ENCODE results near the gene AHNAK2. TPM values are rescaled to one million over a fixed set of nuclear protein-coding genes. Genes with fewer than 3 reads are reported as not detected.
A peak's percentile ranks its signal among the peaks of the same experiment; 100 is the strongest.

AHNAK2 gene
- total and polyA plus RNA-seq, 2 experiments from 2014 or later, result 1.8 to 4.6 TPM

DNA sequence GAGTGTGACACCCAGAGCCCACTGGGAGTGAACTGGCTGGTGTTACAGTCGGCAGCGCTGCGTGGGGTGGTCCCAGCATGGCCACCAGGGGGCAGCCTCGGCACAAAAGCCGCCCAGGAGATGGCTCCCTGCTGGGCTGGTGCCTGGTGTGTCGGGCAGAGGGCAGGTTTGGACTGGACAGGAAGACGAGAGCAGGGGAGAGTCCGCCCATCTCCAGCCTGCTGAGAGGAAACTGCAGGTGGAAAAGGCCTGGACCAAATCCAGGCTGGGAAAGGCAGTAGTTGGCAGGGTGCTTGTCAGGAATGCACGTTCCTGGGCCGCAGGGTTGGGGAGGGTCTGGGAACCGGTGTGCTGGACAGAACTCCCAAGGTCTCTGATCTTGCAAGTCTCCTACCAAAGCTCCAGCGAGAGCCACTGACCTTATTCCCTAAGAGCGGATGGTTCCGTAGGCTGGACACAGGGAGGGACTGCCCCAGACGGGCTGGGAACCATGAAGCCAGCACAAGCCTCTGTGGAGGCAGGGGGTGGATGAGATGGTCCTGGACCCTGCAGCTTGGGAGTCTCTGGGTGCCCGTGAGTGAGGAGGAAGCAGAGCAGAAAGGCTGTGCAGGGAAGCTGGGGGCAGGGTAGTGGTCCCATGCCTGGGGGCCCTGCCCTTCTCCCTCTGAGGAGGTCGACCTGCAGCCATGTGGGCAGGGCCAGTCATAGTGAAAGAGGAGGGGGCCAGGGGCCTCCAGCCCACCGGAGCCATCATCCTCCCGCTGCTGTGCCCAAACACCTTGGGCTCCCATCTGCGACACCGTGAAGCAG is 1.8 kb downstream of the AHNAK2 start:
- TF ChIP-seq EZH2 (IDR thresholded peaks at IDR 0.05; ENCODE audit: borderline replicate concordance), result no peak
- TF ChIP-seq, protein P1, sequence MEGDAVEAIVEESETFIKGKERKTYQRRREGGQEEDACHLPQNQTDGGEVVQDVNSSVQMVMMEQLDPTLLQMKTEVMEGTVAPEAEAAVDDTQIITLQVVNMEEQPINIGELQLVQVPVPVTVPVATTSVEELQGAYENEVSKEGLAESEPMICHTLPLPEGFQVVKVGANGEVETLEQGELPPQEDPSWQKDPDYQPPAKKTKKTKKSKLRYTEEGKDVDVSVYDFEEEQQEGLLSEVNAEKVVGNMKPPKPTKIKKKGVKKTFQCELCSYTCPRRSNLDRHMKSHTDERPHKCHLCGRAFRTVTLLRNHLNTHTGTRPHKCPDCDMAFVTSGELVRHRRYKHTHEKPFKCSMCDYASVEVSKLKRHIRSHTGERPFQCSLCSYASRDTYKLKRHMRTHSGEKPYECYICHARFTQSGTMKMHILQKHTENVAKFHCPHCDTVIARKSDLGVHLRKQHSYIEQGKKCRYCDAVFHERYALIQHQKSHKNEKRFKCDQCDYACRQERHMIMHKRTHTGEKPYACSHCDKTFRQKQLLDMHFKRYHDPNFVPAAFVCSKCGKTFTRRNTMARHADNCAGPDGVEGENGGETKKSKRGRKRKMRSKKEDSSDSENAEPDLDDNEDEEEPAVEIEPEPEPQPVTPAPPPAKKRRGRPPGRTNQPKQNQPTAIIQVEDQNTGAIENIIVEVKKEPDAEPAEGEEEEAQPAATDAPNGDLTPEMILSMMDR (IDR thresholded peaks at IDR 0.05; ENCODE audit: poor library complexity), result peak; percentile 84
- TF ChIP-seq EZH2phosphoT487 (IDR thresholded peaks at IDR 0.05; ENCODE audit: low read depth, severe bottlenecking, unreplicated experiment), result no peak
- peak; percentile 91 for DNase-seq (ENCODE audit: low spot score)
- Histone ChIP-seq H3K27me3 (no peaks in the 10 kb centered on the region), H3K4me2 (no peak overlapping the region), H3K79me2 (no peaks in the 10 kb centered on the region), H3K36me3 (replicated peaks; ENCODE audit: insufficient read depth, low read depth) (no peaks in the 10 kb centered on the region), H3K9me3 (ENCODE audit: low read depth) (no peaks in the 10 kb centered on the region), H3K4me3 (no peak overlapping the region), H4K20me1 (ENCODE audit: insufficient read depth, poor library complexity, severe bottlenecking) (no peaks in the 10 kb centered on the region), H2AFZ (no peak overlapping the region), H3K9me2 (replicated peaks; ENCODE audit: insufficient read depth) (no peaks in the 10 kb centered on the region), H3K27ac (no peak overlapping the region), H3K4me1 (ENCODE audit: insufficient read depth) (peaks cover 43% of the 10 kb centered on the region)
- WGBS (ENCODE audit: low lambda C conversion rate, missing lambda C conversion rate), result 56% methylated on average over 21 of the region's 21 CpGs

DNA sequence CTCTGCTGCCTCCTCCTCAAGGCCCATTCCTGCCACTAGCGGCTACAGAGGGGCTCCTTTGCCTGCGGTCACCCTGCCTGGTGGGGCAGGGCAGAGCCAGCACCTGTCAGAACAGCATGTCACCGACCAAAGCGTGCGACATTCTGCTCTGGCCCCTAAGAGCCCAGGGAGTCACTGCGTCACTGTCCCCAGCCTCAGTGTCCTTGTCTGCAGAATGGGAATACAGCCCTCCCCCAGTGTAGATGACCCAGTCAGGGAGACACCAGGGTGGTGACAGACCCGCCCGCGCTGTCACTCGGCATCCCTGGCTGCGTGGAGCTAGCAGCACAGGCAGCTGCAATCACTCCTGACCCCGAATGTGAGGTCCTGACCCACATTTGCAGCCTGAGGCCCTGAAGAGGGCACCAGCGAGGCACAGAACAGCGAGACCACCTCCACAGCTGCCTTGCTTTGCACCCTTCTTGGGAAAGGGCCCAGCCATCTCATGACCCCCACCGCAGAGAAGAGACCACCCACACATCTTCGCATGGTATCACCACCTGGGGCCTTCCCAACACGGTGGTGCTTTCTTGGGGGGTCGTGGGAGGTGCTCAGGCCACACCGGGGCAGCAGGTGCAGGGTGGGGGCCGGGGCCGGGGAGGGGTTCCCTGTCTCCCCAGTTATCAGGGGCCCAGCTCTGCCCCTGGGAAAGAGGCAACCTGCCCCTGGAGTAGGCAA is 2.5 kb downstream of the AHNAK2 start:
- no peaks in the 10 kb centered on the region for H4K20me1 ChIP-seq (ENCODE audit: insufficient read depth, poor library complexity, severe bottlenecking)
- H3K4me2 ChIP-seq, result no peak overlapping the region
- no peaks in the 10 kb centered on the region for H3K9me3 ChIP-seq (ENCODE audit: low read depth)
- H3K27ac ChIP-seq, result no peak overlapping the region
- no peaks in the 10 kb centered on the region for H3K27me3 ChIP-seq
- TF ChIP-seq, protein P1 (IDR thresholded peaks at IDR 0.05; ENCODE audit: poor library complexity), result no peak
- TF ChIP-seq EZH2phosphoT487 (IDR thresholded peaks at IDR 0.05; ENCODE audit: low read depth, severe bottlenecking, unreplicated experiment) (no peak), EZH2 (IDR thresholded peaks at IDR 0.05; ENCODE audit: borderline replicate concordance) (no peak)
- 63% methylated on average over 17 of the region's 21 CpGs for WGBS (ENCODE audit: low lambda C conversion rate, missing lambda C conversion rate)
- no peak overlapping the region for H3K4me3 ChIP-seq
- peak; percentile 15 for DNase-seq (ENCODE audit: low spot score)
- H3K4me1 ChIP-seq (ENCODE audit: insufficient read depth), result peaks cover 46% of the 10 kb centered on the region
- H2AFZ ChIP-seq, result no peak overlapping the region
- H3K79me2 ChIP-seq, result no peaks in the 10 kb centered on the region
- no peaks in the 10 kb centered on the region for H3K36me3 ChIP-seq (replicated peaks; ENCODE audit: insufficient read depth, low read depth)
- H3K9me2 ChIP-seq (replicated peaks; ENCODE audit: insufficient read depth), result no peaks in the 10 kb centered on the region

DNA sequence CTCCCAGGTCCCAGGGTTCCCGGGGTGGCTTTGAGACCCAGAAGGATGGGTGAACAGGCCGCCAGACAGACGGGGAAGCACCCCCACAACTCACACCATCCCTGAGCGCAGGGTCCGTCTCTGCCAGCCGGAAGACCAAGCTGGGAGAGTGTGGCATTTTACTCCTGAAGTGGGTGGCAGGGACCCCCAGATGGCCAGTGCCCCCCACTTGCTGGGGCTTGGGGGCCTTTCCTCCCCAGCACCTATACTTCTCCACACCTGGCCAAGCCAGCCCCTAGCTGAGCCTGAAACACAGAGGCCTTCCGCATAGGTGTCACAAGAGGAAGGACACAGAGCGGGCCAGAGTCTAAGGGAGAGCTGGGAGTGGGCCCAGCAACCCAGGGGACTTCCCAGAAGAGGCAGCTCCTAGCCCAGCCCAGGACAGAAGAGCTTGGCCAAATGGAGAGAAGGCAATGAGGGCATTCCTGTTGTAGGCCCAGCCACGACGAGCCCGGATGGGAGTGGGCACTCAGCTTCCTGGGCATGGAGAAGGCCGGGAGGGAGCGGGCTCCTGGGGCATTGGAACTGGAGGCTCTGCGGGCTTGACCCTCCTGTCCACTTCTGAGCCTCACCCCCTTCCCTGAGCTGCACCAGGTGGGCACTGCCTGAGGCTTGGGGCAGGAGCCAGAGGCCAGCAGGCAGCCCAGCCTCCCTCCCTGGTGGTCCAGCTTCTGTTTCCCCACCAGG is 3.3 kb downstream of the AHNAK2 start:
- TF ChIP-seq EZH2phosphoT487 (IDR thresholded peaks at IDR 0.05; ENCODE audit: low read depth, severe bottlenecking, unreplicated experiment), result no peak
- TF ChIP-seq, protein P1 (IDR thresholded peaks at IDR 0.05; ENCODE audit: poor library complexity), result no peak
- no peak for TF ChIP-seq EZH2 (IDR thresholded peaks at IDR 0.05; ENCODE audit: borderline replicate concordance)
- H3K4me3 ChIP-seq, result no peak overlapping the region
- no peaks in the 10 kb centered on the region for H3K36me3 ChIP-seq (replicated peaks; ENCODE audit: insufficient read depth, low read depth)
- no peak overlapping the region for H3K4me2 ChIP-seq
- no peaks in the 10 kb centered on the region for H3K9me2 ChIP-seq (replicated peaks; ENCODE audit: insufficient read depth)
- H3K79me2 ChIP-seq, result no peaks in the 10 kb centered on the region
- WGBS (ENCODE audit: low lambda C conversion rate, missing lambda C conversion rate), result 96% methylated on average over 14 of the region's 14 CpGs
- H3K9me3 ChIP-seq (ENCODE audit: low read depth), result no peaks in the 10 kb centered on the region
- DNase-seq (ENCODE audit: low spot score), result no peak
- H2AFZ ChIP-seq, result no peak overlapping the region
- peak overlapping the region; percentile 56 for H3K27ac ChIP-seq
- H4K20me1 ChIP-seq (ENCODE audit: insufficient read depth, poor library complexity, severe bottlenecking), result no peaks in the 10 kb centered on the region
- no peaks in the 10 kb centered on the region for H3K27me3 ChIP-seq
- peaks cover 49% of the 10 kb centered on the region for H3K4me1 ChIP-seq (ENCODE audit: insufficient read depth)

Measured in hepatocyte (in vitro differentiated cells).